IPS DF 6.9 (cell line): ENCODE data around the gene RASAL2.

Experiments
- DNase-seq: peaks from one replicate; pipeline ENCODE4 v3.0.0-alpha.2; 2013; ENCODE audit warnings: low read depth, low spot score
- H3K27ac ChIP-seq: one replicate; pipeline ENCODE4 v1.5.1; 2013; ENCODE audit warnings: low read length, control low read depth
- H3K27me3 ChIP-seq: 2 replicates; pipeline ENCODE4 v1.6.1; 2013; ENCODE audit warnings: mild to moderate bottlenecking, low read length; ENCODE audit not compliant: control insufficient read depth, insufficient read depth
- H3K36me3 ChIP-seq: 2 replicates; pipeline ENCODE4 v1.6.1; 2013; ENCODE audit warnings: low read length; ENCODE audit not compliant: control insufficient read depth, insufficient read depth
- H3K4me1 ChIP-seq: 2 replicates; pipeline ENCODE4 v1.6.1; 2013; ENCODE audit warnings: low read length; ENCODE audit not compliant: control insufficient read depth, insufficient read depth
- H3K4me3 ChIP-seq: 2 replicates; pipeline ENCODE4 v1.5.1; 2013; ENCODE audit warnings: mild to moderate bottlenecking, low read length
- H3K9me3 ChIP-seq: 2 replicates; pipeline ENCODE4 v1.6.1; 2013; ENCODE audit warnings: low read length, inconsistent platforms; ENCODE audit not compliant: control insufficient read depth, insufficient read depth
- WGBS: extraction: QIAGEN DNeasy Blood & Tissue Kit; methylation state at CpG from one replicate; pipeline ENCODE4 v1.1.7; 2013; ENCODE audit warnings: mixed read lengths, missing lambda C conversion rate; ENCODE audit not compliant: insufficient read length, insufficient coverage; 5-methylcytosine and 5-hydroxymethylcytosine counted together

RASAL2 gene

DNA sequence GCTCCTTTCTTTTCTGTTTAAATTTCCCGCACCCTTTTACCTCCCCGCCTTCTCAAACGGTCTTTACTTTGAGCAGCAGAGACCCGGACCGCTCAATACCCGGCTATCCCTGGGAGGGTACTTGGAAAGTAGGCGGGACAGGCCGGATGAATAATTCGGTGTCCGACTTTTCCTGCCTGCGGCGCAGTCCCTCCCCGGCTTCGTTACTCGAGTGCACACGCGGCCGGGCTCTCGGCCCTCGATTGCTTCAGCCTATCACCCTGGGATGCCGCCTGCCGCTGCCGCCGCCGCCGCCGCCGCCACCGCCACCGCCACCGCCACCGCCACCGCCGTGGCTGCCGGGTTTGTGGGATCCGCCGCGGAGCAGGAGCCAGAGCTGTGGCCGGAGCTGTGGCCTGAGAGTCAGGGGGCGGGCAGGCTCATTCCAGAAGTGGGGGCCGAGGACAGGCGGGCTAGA lies 382 bp upstream of the RASAL2 start:
- Histone ChIP-seq H3K36me3 (no peaks in the 10 kb centered on the region), H3K4me3 (peak overlapping the region; percentile 98; the same call in 1 of the 2 replicates), H3K9me3 (no peaks in the 10 kb centered on the region), H3K27me3 (no peaks in the 10 kb centered on the region), H3K27ac (no peak overlapping the region), H3K4me1 (no peaks in the 10 kb centered on the region)
- peak; percentile 89 for DNase-seq
- WGBS, result no CpG with 5 or more reads among the region's 42 CpGs

DNA sequence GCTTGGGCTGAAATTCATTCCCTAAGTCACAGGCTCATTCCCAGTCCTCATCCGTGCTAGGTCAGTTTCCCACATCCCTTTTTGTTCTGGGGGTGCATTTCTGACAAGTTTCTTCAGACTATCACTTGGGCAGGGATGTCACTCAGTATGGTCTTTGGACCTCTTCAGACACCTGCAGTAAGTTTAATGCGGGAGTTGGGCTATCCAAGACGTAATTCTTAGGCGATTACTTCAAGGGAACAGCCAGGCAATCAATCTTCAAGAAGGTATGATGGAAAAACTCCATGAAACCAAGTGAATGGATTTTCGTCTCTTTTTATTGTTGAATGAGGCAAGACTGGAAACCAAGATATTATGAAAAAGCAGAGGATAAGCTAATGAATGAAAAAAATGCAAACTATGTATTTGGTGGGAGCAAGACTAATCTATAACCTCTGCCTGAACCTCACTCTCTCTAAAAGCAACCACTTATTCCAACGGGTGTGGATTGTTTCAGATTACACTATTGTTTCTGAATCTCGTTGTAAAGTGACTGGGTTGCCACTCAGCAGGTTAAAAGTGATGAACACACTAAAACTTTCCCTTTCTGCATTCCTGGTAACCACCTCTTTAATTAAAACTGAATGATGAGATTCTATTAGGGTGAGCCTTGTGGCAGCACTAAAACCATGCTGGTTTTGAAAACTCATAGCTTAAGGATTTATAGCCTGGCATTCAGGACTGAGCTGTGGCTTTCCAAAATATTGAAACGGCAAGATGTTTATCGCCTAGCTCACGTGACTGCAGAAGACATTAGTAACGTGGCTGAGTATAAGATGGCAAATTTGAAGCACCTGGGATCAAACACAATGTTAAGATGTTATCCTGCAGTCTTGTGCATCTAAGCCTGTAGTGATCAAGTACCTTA lies 1.1 kb downstream of the RASAL2 start:
- WGBS, result no CpG with 5 or more reads among the region's 11 CpGs
- no peak overlapping the region for H3K27ac ChIP-seq
- no peaks in the 10 kb centered on the region for H3K9me3 ChIP-seq
- H3K36me3 ChIP-seq, result no peaks in the 10 kb centered on the region
- no peaks in the 10 kb centered on the region for H3K27me3 ChIP-seq
- H3K4me3 ChIP-seq, result peak overlapping the region; percentile 98
- DNase-seq, result no peak
- H3K4me1 ChIP-seq, result no peaks in the 10 kb centered on the region

DNA sequence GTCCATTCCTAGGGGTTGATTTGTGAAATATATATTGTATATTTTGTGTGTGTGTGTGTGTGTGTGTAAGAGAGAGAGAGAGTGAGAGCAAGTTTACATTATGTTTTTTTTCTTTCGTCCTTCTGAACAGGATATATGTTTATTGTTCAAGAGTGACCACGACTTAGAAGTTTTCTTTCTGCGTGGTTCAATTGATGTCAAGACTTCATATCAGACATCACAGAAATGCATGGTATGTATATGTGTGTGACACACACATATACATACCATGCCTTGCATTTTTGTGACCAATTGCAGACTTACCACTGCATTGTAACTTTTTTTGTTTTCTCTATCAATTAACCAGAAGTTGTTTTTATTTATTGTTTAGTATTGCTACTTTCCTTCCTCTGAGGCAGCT lies 2.5 kb downstream of the RASAL2 start:
- no peak for DNase-seq
- H3K36me3 ChIP-seq, result no peaks in the 10 kb centered on the region
- no CpG with 5 or more reads among the region's 3 CpGs for WGBS
- no peaks in the 10 kb centered on the region for H3K4me1 ChIP-seq
- no peak overlapping the region for H3K27ac ChIP-seq
- no peaks in the 10 kb centered on the region for H3K27me3 ChIP-seq
- H3K4me3 ChIP-seq, result no peak overlapping the region
- no peaks in the 10 kb centered on the region for H3K9me3 ChIP-seq

DNA sequence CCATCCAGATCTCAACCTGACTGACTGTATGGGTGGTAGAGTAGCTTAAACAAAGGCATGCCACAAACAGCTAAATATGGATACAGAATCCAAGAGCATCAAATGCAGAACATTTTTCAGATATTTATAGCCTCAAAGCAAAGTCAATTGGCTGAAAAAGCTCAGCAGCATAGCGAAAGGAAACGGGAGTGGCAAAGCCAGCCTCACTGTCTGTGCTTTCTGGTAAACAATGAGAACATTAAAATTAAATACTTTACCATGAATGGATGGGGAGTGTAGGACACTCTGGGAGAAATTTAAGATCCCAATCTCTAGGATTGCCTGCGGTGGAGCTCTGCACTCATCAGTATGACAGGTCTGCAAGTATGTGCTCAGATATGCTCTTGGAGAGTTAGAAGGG lies 4.4 kb downstream of the RASAL2 start:
- Histone ChIP-seq H3K27ac (no peak overlapping the region), H3K4me3 (no peak overlapping the region), H3K36me3 (no peaks in the 10 kb centered on the region), H3K27me3 (no peaks in the 10 kb centered on the region), H3K9me3 (no peaks in the 10 kb centered on the region), H3K4me1 (no peaks in the 10 kb centered on the region)
- no CpG with 5 or more reads among the region's 3 CpGs for WGBS
- DNase-seq, result no peak

DNA sequence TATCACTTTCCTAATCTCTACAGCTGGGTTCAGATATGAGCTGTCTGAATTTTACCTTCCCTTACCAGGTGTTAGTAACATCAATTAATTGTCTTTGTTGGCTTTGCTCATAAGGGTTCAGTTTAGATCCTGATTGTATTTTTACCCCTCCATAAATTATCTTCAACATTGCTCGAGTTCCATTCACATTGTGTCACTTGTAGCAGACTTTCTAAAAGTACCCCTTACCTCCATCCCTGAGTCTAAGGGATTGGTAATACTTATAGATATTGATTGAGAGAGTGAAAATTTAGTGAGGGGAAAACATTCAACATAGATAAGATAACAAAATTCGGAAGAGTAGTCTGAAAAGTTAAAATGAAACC lies 7.3 kb downstream of the RASAL2 start:
- Histone ChIP-seq H3K27ac (no peak overlapping the region), H3K9me3 (no peaks in the 10 kb centered on the region), H3K4me1 (peaks cover 1% of the 10 kb centered on the region; the same call in 1 of the 2 replicates), H3K36me3 (no peaks in the 10 kb centered on the region), H3K4me3 (no peak overlapping the region), H3K27me3 (no peaks in the 10 kb centered on the region)
- no peak for DNase-seq
- 100% methylated on average over 1 of the region's 2 CpGs for WGBS

DNA sequence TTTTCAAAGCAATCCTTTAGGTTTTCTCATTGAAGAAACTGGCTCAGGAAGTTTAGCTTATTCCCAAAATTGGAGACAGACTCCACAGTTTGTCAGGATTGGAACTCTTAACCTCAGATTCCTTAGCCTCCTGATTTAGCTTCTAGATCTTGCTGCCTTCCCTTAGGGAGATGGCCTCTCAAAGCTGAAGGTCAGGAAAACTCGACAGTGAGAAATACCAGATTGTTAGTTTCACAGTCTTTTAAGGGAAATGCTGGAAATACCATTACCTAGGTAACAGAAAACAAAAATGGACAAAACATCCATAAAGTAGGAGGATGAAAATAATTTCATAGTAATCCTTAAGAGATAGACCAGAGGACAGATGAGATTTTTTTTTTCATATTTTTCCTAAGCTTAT lies 7.8 kb downstream of the RASAL2 start:
- no peaks in the 10 kb centered on the region for H3K36me3 ChIP-seq
- no peaks in the 10 kb centered on the region for H3K9me3 ChIP-seq
- no peaks in the 10 kb centered on the region for H3K27me3 ChIP-seq
- no peak overlapping the region for H3K4me3 ChIP-seq
- DNase-seq, result no peak
- peaks cover 1% of the 10 kb centered on the region; the same call in 1 of the 2 replicates for H3K4me1 ChIP-seq
- no peak overlapping the region for H3K27ac ChIP-seq
- no CpG with 5 or more reads among the region's 1 CpG for WGBS

DNA sequence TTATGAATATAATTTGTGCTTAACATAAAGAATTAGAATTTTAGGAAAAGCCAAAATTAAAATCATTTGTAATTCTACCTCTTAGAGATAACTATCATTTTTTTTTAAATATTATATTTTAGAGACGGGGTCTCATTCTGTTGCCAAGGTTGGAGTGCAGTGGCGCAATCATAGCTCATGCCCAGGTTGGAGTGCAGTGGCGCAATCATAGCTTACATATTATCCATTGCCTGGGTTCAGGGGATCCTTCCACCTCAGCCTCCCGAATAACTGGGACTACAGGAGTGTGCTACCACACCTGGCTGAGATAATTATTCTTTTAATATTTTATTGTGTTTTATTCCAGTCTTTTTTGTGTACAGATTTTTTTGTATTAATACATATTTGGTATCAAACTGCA lies 8.3 kb downstream of the RASAL2 start:
- H3K4me1 ChIP-seq, result peaks cover 1% of the 10 kb centered on the region; the same call in 1 of the 2 replicates
- DNase-seq, result no peak
- H3K27me3 ChIP-seq, result no peaks in the 10 kb centered on the region
- H3K27ac ChIP-seq, result no peak overlapping the region
- WGBS, result no CpG with 5 or more reads among the region's 4 CpGs
- H3K4me3 ChIP-seq, result no peak overlapping the region
- no peaks in the 10 kb centered on the region for H3K36me3 ChIP-seq
- H3K9me3 ChIP-seq, result no peaks in the 10 kb centered on the region

DNA sequence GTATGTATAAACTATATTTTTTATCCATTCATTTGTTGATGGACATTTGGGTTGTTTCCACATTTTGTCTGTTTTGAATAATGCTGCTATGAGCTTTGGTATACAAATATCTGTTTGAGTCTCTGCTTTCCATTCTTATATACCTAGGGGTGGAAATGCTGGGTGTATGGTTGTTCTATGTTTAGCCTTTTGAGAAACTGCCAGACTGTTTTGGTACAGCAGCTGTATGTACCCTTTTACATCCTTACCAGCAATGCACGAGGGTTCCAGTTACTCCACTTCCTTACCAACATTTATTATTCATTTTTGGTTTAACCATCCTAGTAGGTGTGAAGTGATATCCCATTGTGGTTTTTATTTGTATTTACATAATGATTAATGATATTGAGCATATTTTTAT lies 13.9 kb downstream of the RASAL2 start:
- Histone ChIP-seq H3K9me3 (no peaks in the 10 kb centered on the region), H3K4me1 (peaks cover 1% of the 10 kb centered on the region; the same call in 1 of the 2 replicates), H3K4me3 (no peak overlapping the region), H3K36me3 (no peaks in the 10 kb centered on the region), H3K27ac (no peak overlapping the region), H3K27me3 (no peaks in the 10 kb centered on the region)
- no peak for DNase-seq
- no CpG with 5 or more reads among the region's 1 CpG for WGBS

DNA sequence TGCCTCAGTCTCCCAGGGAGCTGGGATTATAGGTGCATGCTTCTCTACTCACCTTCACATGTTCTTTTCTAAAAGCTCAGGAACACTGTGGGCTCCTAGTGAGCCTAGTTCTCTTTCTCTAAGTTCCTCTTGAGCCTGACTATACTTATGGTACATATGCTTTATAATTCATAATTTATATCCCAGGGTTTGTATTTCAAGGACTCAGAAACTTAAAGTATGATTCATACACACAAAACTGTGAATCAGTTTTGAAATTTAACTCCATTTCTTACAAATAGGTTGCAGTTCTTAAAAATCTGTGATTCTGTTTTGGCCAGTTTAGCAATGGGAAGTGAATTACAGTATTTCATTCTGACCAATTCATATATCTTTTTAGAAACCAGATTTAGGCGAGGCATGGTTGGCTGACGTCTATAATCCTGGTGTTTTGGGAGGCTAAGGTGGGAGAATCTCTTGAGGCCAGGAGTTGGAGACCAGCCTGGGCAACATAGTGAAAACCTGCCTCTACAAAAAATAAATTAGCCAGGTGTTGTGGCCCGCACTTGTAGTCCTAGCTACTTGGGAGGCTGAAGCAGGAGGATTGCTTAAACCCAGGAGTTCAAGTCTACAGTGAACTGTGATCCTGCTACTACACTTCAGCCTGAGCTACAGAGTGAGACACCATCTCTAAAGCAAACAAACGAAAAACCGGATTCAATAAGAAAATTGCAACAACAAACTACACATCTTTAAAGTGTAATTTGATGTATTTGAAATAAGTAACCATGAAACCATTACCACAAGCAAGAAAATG lies 15.6 kb downstream of the RASAL2 start:
- Histone ChIP-seq H3K9me3 (no peaks in the 10 kb centered on the region), H3K4me1 (peaks cover 1% of the 10 kb centered on the region; the same call in 1 of the 2 replicates), H3K27ac (no peak overlapping the region), H3K4me3 (no peak overlapping the region), H3K36me3 (no peaks in the 10 kb centered on the region), H3K27me3 (no peaks in the 10 kb centered on the region)
- WGBS, result no CpG with 5 or more reads among the region's 5 CpGs
- no peak for DNase-seq

DNA sequence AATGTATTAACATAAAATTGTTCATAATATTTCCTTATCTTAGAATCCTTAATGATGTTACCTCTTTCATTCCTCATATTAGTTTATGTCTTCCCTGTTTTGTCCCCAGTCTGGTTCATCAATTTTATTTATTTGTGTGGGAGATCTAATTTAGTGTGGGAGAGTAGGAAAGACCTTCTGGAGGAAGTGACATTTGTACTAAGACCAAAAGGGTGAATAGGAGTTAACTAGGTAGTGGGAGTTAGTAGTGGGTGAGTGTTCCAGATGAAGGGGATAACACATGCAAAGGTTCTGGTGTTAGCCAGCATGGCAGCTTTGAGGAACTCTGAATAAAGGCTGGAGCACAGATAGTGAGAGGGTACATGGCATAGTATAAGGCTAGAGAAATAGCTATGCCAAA lies 21.4 kb downstream of the RASAL2 start:
- DNase-seq, result no peak
- Histone ChIP-seq H3K4me3 (no peak overlapping the region), H3K36me3 (no peaks in the 10 kb centered on the region)

More for the DNA sequence above, 21.4 kb downstream of the RASAL2 start:
- Histone ChIP-seq H3K4me1 (peaks cover 1% of the 10 kb centered on the region; the same call in 1 of the 2 replicates), H3K27ac (no peak overlapping the region), H3K9me3 (no peaks in the 10 kb centered on the region), H3K27me3 (no peaks in the 10 kb centered on the region)
